Neutrophil (primary cell): ENCODE data around the gene IARS1.

ENCODE experiments used
- H3K27ac ChIP-seq: fragments of 200-600 bp; sonication (generic); 2 replicates; pipeline ENCODE4 v1.5.1; 2016; ENCODE audit warnings: mild to moderate bottlenecking, moderate library complexity
- H3K27me3 ChIP-seq: fragments of 200-600 bp; sonication (generic); 2 replicates; pipeline ENCODE4 v1.6.0; 2016; ENCODE audit warnings: mild to moderate bottlenecking
- H3K36me3 ChIP-seq: fragments of 200-600 bp; sonication (generic); 2 replicates; pipeline ENCODE4 v1.5.1; 2017
- H3K4me1 ChIP-seq, 2 experiments: fragments of 200-600 bp in 1 of 2; sonication (generic) in 1 of 2; 1 replicate in 1 of 2; 2 replicates in 1 of 2; pipeline versions ENCODE4 v1.5.1 to v1.6.1; 2013 to 2016; ENCODE audit warnings: low read depth in 1 of 2, low read length in 1 of 2, mild to moderate bottlenecking in 1 of 2, moderate library complexity in 1 of 2; ENCODE audit not compliant: control insufficient read depth in 1 of 2, insufficient read depth in 1 of 2
- H3K4me3 ChIP-seq, 2 experiments: fragments of 200-600 bp in 1 of 2; sonication (generic) in 1 of 2; 1 replicate in 1 of 2; 2 replicates in 1 of 2; pipeline ENCODE4 v1.5.1; 2013 to 2016; ENCODE audit warnings: low read depth in 1 of 2, low read length in 1 of 2, mild to moderate bottlenecking in 1 of 2, moderate library complexity in 1 of 2
- H3K9me3 ChIP-seq: fragments of 200-600 bp; sonication (generic); 2 replicates; pipeline ENCODE4 v1.5.1; 2016
- TF ChIP-seq, protein P1 (sequence below): fragments of 200-600 bp; sonication (generic); IDR thresholded peaks from 2 replicates; pipeline ENCODE4 v1.5.1; 2016; ENCODE audit warnings: antibody characterized with exemption

Gene IARS1

DNA sequence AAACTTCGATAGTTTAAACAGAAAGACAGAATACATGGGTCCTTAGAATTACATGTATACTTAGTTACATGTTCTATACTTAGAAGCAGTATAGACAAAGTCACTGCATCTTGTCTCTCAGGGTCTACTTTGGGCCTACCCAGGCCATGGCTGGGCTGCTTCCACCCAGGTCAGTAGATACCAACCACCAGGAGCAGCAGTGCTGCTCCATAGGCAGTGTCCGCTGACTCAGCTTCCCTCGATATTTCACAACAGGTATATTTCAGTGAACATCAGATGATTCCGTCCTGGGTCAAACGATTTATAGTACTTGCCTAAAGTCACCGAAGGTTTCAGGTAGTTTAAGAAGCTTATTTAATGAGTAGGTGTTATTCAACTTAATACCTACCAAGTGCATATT is 18.0 kb downstream of the IARS1 start:
- Histone ChIP-seq H3K27ac (peak overlapping the region; percentile 59), H3K9me3 (no peaks in the 10 kb centered on the region), H3K36me3 (peaks cover 22% of the 10 kb centered on the region), H3K27me3 (no peaks in the 10 kb centered on the region), H3K4me1 (peaks cover 16 to 23% of the 10 kb centered on the region in 2 experiments), H3K4me3 (no peak overlapping the region)
- TF ChIP-seq, protein P1, sequence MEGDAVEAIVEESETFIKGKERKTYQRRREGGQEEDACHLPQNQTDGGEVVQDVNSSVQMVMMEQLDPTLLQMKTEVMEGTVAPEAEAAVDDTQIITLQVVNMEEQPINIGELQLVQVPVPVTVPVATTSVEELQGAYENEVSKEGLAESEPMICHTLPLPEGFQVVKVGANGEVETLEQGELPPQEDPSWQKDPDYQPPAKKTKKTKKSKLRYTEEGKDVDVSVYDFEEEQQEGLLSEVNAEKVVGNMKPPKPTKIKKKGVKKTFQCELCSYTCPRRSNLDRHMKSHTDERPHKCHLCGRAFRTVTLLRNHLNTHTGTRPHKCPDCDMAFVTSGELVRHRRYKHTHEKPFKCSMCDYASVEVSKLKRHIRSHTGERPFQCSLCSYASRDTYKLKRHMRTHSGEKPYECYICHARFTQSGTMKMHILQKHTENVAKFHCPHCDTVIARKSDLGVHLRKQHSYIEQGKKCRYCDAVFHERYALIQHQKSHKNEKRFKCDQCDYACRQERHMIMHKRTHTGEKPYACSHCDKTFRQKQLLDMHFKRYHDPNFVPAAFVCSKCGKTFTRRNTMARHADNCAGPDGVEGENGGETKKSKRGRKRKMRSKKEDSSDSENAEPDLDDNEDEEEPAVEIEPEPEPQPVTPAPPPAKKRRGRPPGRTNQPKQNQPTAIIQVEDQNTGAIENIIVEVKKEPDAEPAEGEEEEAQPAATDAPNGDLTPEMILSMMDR, result no peak

DNA sequence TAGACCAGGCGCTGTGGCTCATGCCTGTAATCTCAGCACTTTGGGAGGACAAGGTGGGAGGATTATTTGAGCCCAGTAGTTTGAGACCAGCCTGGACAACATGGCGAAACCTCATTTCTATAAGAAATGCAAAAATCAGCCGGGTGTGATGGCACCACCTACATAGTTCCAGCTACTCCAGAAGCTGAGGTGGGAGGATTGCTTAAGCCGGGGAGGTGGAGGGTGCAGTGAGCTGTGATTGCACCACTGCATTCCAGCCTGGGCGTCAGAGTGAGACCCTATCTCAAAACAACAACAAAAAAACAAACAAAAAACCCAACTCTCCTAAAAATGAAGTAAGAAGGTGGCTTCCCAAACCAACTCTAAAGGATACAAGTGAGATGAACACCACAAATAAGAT is 23.0 kb downstream of the IARS1 start:
- TF ChIP-seq, protein P1, result no peak
- H3K36me3 ChIP-seq, result peaks cover 45% of the 10 kb centered on the region
- peaks cover 3 to 14% of the 10 kb centered on the region in 2 experiments for H3K4me1 ChIP-seq
- H3K27me3 ChIP-seq, result no peaks in the 10 kb centered on the region
- H3K4me3 ChIP-seq, result no peak overlapping the region
- no peaks in the 10 kb centered on the region for H3K9me3 ChIP-seq
- H3K27ac ChIP-seq, result no peak overlapping the region

DNA sequence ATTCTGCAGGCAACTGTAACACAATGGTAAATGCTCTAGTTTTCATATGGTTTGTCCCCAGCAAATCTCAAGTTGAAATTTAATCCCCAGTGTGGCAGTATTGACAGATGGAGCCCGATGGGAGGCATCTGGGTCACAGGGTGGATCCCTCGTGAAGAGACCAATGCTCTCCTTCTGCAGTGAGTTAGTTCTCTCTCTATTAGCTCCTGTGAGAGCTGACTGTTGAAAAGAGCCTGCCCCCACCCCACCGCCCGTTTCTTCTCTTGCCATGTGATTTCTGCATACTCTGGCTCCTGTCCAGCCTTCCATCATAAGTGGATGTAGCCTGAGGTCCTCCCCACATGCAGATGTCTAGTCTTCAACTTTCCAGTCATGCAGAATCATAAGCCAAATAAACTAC is 27.0 kb downstream of the IARS1 start:
- H3K4me1 ChIP-seq, result peaks cover 0 to 9% of the 10 kb centered on the region in 2 experiments

DNA sequence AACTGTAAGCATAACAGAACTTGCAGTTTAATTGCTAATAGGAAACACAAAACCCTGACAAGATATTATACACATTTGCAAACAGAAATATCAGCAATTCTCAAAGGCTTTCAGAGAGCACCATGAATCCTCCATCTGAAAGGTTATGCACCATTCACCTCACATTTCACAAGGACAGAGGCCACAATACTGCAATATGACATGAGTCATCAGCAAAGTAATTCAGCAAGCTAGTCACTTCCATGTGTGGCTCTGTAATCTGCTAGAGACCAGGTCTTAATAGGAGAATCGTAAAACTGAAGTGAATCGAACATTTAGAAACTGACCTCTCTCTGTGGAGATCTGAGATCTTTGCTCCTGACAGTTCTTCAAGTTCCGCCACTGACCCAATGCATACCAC is 28.3 kb downstream of the IARS1 start:
- Histone ChIP-seq H3K27ac (no peak overlapping the region), H3K36me3 (peaks cover 51% of the 10 kb centered on the region)
- TF ChIP-seq, protein P1, result no peak

More for the DNA sequence above, 27.0 kb downstream of the IARS1 start:
- no peaks in the 10 kb centered on the region for H3K27me3 ChIP-seq
- H3K27ac ChIP-seq, result no peak overlapping the region
- no peaks in the 10 kb centered on the region for H3K9me3 ChIP-seq
- H3K36me3 ChIP-seq, result peaks cover 58% of the 10 kb centered on the region
- no peak overlapping the region for H3K4me3 ChIP-seq
- TF ChIP-seq, protein P1, result no peak

DNA sequence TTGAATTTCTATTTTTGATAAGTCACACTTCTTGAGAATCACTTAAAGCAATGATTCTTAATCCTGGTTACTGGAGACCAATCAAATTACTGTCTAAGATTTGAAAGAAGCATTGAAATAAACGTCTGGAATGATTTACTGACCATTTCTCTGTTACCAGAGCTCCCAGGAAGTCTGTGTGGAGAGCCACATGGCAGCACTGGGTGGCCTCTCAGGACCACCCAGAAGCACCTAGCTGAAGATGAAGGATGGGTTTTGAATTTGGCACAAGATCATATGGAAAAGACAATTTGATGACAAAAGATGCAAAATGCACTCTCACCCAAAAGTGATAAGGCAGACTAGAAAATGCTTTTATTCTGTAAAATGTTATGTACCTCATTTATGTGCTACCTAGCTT is 30.4 kb downstream of the IARS1 start:
- Histone ChIP-seq H3K27ac (no peak overlapping the region), H3K27me3 (no peaks in the 10 kb centered on the region), H3K4me1 (peaks cover 0 to 9% of the 10 kb centered on the region in 2 experiments), H3K36me3 (peaks cover 58% of the 10 kb centered on the region), H3K9me3 (no peaks in the 10 kb centered on the region), H3K4me3 (no peak overlapping the region)
- TF ChIP-seq, protein P1, result no peak

More for the DNA sequence above, 28.3 kb downstream of the IARS1 start:
- no peak overlapping the region for H3K4me3 ChIP-seq
- H3K4me1 ChIP-seq, result peaks cover 0 to 9% of the 10 kb centered on the region in 2 experiments
- no peaks in the 10 kb centered on the region for H3K9me3 ChIP-seq
- no peaks in the 10 kb centered on the region for H3K27me3 ChIP-seq

DNA sequence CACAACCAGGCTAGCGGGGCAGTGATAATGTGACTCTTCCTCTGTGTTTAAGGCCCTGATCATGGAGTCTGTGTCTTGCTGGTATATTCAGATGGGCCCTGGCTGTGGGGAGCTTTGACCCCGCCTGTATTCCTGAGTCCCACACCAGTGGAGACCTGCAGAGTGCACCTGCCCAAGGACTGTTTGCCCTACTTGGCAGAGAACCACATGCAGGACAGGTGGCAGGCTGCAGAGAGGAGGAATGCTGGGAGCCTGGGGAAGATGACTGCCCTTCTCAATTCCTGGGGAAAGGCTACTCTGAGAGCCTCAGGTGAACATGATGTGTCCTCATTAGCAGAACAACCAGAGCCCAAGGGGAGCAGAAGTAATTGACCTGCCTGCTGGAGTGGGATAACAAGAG is 36.2 kb downstream of the IARS1 start:
- TF ChIP-seq, protein P1, result no peak
- Histone ChIP-seq H3K27me3 (no peaks in the 10 kb centered on the region), H3K4me1 (no peaks in the 10 kb centered on the region), H3K9me3 (no peaks in the 10 kb centered on the region), H3K36me3 (peaks cover 69% of the 10 kb centered on the region), H3K27ac (no peak overlapping the region), H3K4me3 (no peak overlapping the region)
